GM19025 (cell line): ENCODE measurements around the gene SIX1.

ENCODE experiments used
- ATAC-seq: cut with Tn5 transposase; IDR thresholded peaks from one replicate; pipeline ENCODE4 v1.9.1; 2021; ENCODE audit warnings: mild to moderate bottlenecking, low read depth, moderate library complexity; ENCODE audit not compliant: unreplicated experiment

The SIX1 gene

DNA sequence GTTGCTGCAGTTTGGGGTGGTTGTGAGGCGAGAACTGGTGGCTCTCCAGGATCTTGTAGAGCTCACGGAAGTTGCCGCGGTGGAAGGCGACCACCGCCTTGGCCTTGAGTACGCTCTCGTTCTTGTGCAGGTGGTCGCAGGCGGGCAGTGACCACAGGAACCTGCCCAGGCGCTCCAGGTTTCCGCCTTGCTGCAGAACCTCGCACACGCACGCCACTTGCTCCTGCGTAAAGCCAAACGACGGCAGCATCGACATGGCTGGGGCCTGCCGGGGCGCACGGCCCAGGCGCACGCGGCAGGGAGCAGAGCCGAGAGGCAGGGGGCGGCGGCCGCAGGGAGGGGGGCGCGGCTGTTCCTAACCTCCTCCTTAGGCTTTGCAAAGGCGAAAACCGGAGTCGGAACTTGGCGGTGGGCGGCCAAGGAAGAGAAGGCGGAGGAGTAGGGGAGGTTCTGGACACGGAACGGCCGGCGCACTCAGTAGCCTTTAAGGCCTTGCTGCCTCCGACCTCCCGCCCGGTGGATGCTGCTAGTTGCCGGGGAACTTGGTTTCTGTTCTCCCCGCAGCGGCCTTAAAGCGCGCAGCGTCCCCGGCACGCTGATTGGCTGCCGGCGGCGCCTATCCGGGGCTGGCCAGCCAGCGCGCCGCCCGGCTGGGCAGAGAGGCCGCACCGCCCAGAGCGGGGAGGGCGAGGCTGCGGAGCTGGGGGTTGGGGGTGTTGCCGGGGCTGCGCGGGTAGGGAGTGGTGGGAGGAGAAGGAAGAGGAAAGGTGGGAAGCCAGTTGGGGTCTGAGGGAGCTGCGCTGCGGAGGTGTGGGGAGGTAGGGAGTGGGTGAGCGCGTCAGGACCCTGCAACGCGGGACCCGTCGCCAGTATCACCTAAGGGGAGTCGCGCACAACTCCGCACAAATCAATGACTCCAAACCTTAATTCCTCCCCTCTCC is at the start of gene SIX1:
SIX1 (minus strand) TSS at position 544 of the 941 bp plus-strand sequence; CDS start at position 256, 288 bp downstream.
- peak; percentile 59 for ATAC-seq

GRCh38 chr14:60695327-60695726 is 46.0 kb upstream of the SIX1 start:
- ATAC-seq = no peak

GRCh38 chr14:60691383-60692113 is 42.3 kb upstream of the SIX1 start:
- no peak for ATAC-seq

DNA sequence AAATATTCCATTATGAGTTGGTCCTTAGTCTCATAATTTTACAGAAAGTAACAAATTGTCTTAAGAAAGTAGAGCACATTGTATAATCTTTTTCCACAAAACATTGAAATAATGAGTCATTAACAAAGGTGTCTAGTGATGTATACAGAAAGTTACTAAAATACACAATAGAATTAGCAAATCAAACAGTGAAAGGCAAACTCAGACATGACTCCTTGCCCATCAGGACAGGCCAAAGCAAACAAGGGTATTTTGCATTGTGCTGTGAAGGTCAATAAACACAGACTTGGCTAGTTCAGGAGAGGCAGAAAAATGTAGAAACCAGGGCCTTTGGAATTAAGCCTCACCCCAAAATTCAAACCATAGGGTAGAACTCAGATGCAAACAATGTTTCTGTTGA is 37.6 kb upstream of the SIX1 start:
- no peak for ATAC-seq

GRCh38 chr14:60684203-60684602 is 34.9 kb upstream of the SIX1 start:
- no peak for ATAC-seq

GRCh38 chr14:60681271-60681670 is 32.0 kb upstream of the SIX1 start:
- ATAC-seq = no peak

DNA sequence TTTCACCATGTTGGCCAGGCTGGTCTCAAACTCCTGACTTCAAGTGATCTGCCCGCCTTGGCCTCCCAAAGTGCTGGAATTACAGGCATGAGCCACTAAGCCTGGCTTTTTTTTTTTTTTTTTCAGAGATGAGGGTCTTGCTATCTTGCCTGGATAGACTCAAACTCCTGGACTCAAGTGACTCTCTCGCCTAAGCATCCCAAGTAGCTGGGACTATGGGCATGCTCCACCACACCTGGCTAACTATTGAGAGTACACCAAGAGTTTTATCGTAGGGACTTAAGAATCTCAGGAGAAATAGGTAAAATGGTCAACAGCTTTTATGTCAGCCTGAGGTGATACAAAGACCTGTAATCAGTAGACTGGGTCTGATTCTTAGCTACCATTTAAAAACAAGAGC is 31.2 kb upstream of the SIX1 start:
- no peak for ATAC-seq

DNA sequence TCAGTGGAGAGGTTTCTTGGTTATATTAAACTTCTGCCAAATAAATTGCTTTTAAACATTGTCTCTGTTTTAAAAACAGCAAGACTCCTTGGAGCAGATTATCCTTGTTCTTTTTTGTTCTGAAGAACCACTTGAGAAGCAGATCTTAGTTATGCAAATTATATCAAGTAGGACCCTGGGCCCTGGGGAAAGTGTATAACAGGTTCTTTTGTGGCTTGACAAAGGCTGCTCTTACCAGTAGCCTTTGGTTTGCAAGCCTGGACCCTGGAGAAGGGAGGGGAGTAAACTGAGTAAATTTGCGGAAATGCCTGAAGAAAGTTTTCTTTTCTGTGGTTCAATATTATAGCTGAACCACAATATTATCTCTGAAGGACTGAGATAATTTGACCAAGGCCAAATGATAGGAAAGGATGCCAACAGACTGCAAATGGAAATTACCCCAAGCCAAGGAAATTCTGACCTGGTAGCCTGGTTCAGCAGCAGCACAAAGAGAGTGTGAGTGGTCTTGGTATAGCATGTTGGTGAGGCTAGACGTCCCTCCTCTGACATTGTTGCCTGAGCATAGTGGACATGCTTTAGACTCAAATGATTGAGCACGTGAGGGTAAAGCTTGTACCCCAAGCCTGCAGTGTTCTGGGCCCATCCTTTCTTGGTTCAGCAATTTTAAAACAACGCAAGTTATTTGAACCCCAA is 30.4 kb upstream of the SIX1 start:
- ATAC-seq = no peak

GRCh38 chr14:60677701-60678100 is 28.4 kb upstream of the SIX1 start:
- no peak for ATAC-seq

GRCh38 chr14:60670989-60671388 is 21.7 kb upstream of the SIX1 start:
- ATAC-seq = no peak

- no peak for ATAC-seq
Observed at GRCh38 chr14:60668431-60669112, 19.3 kb upstream of the SIX1 start.

DNA sequence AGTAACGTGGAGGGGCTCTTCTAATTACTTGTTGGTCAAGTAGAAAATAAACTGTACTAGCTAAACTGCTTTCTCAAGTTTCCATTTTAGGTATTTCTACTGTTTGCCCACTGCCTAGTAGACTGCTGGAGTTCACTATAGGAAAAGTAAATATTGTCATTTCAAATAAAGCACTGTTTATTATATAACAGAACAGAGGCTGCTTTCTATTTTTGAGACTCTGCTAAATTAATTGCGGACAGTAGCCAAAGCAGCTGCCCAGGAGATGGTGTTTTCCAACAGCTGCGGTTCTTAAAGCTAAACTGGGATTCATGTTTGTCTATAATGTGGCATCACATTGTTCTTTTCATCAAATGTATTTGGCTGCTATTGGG is 15.9 kb upstream of the SIX1 start:
- no peak for ATAC-seq

DNA sequence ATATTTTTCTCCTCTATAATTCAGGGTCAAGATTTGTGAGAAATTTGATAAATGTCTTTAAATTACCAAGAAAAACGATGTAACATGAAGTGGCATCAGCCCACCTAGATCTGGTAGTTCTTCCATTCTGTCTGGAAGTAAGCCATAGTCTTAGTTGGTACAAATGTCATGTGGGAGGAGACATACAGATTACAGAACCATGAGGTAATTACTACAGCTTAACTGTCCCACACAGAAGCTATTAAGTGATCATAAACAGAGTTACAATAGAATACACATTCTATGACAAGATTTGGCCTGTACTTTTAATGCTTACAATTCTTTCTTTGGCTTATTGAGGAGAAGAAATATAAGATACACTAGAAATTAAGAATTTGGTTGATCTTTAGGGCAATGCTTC is 13.7 kb upstream of the SIX1 start:
- ATAC-seq = no peak

GRCh38 chr14:60661721-60662120 is 12.4 kb upstream of the SIX1 start:
- ATAC-seq = no peak

- ATAC-seq = no peak
Observed at GRCh38 chr14:60658909-60659585, 9.8 kb upstream of the SIX1 start.

GRCh38 chr14:60658211-60658690 is 9.0 kb upstream of the SIX1 start:
- no peak for ATAC-seq

DNA sequence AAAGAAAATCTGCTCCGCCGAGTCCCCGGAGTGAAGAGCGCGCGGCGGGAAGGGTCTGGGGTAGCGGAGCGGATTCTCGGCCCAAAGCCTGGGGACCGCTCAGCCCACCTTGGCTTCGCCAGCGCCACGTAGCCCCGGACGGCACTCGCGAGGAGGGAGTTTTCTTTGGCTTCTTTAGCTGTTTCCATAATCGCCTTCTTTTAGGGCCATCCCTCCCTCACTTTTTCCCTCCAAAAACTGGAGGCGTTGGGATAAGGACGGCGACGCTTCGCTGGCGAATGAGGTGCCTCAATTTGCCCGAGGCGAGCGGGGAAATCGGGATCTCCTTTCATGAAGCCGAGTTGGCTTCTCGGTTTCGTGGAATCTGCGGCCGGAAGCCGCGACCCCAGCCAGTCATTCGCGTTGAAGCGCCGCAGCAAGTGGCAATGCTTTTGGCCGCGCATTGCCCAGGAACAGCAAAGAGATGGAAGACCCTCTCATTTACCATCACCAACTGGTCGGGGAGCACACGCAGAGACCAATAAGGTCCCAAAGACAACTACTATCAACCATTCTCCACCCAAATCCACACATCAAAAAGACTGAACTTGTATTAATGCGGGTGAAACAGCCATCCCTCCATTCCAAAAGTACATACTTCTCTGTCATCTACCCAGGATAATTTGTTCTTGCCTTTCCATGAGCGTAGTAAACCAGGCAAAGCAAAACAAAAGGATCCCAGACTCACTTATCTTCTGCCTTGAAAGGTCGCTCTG is 8.4 kb upstream of the SIX1 start:
- ATAC-seq = no peak

GRCh38 chr14:60656686-60657455 is 7.6 kb upstream of the SIX1 start:
- ATAC-seq = peak; percentile 85
